Stomach (tissue), 4 donors: Measurements from ENCODE around the gene COX8A.

Experiments
- EP300 ChIP-seq: sonication (generic); formaldehyde crosslinking; IDR thresholded peaks from one replicate; pipeline ENCODE4 v1.6.1; 2017; ENCODE audit warnings: antibody characterized with exemption
- POLR2A ChIP-seq, 4 donors: fragments of 450-650 bp; IDR thresholded peaks; one replicate each; pipeline ENCODE4 v1.6.1; 2016; ENCODE audit warnings: antibody characterized with exemption in 4 of 4, control low read depth in 2 of 4, mild to moderate bottlenecking in 1 of 4, moderate library complexity in 1 of 4
- POLR2AphosphoS5 ChIP-seq, 3 donors: sonication (generic); formaldehyde crosslinking; IDR thresholded peaks; one replicate each; pipeline ENCODE4 v1.6.1; 2016; ENCODE audit warnings: antibody characterized with exemption in 3 of 3
- TF ChIP-seq, protein P1 (sequence below), 7 experiments: fragments of 450-650 bp in 4 of 7; fragments of 200-600 bp in 3 of 7; sonication (generic) in 3 of 7; IDR thresholded peaks; one replicate each; pipeline ENCODE4 v1.5.1; 2016 to 2019; ENCODE audit warnings: antibody characterized with exemption in 7 of 7, control low read depth in 2 of 7, mild to moderate bottlenecking in 1 of 7

DNA sequence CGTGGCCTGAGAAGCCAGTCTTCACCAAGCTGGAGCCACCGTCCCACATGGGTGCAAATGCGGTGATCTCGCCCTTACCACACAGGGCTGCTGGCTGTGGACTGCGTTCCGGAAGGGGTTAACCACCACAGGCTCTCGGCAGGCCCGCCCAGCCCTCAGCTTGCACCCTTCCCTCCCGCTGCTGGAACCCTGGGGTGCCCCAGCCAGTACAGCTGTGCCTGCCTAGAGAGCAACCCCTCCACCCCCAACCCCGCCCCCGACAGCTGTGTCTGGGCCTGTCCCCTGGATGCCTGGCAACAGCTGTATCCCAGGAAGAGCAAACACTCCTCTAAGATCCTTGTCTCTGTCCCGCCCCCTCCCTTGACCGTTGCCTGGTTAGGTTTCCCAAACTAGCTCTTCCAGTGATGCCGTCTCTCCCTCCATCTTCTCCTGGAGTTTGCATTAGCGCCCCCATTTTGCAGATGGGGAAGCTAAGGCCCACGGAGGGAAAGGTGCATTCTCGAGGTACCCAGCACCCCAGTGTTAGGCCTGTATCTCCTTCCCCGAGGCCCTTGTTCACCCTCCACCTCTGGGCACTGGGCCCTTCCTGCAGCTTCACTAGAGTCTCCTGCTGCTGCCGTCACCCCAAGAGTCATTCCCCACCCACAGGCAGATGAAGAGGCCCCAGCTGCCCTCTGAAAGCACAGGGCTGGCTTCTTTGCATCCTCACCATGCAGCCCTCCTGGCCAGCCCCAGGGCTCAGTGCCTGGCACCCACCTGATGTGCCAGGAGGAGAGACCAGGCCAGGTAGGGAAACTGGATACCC lies 12.6 kb upstream of the COX8A start:
- TF ChIP-seq, protein P1, sequence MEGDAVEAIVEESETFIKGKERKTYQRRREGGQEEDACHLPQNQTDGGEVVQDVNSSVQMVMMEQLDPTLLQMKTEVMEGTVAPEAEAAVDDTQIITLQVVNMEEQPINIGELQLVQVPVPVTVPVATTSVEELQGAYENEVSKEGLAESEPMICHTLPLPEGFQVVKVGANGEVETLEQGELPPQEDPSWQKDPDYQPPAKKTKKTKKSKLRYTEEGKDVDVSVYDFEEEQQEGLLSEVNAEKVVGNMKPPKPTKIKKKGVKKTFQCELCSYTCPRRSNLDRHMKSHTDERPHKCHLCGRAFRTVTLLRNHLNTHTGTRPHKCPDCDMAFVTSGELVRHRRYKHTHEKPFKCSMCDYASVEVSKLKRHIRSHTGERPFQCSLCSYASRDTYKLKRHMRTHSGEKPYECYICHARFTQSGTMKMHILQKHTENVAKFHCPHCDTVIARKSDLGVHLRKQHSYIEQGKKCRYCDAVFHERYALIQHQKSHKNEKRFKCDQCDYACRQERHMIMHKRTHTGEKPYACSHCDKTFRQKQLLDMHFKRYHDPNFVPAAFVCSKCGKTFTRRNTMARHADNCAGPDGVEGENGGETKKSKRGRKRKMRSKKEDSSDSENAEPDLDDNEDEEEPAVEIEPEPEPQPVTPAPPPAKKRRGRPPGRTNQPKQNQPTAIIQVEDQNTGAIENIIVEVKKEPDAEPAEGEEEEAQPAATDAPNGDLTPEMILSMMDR (IDR thresholded peaks at IDR 0.05), result no peak
- TF ChIP-seq EP300 (no peak), POLR2A (IDR thresholded peaks at IDR 0.05) (no peak), POLR2AphosphoS5 (IDR thresholded peaks at IDR 0.05) (no peak)
